ENCODE data around the gene LZTR1.

DNA sequence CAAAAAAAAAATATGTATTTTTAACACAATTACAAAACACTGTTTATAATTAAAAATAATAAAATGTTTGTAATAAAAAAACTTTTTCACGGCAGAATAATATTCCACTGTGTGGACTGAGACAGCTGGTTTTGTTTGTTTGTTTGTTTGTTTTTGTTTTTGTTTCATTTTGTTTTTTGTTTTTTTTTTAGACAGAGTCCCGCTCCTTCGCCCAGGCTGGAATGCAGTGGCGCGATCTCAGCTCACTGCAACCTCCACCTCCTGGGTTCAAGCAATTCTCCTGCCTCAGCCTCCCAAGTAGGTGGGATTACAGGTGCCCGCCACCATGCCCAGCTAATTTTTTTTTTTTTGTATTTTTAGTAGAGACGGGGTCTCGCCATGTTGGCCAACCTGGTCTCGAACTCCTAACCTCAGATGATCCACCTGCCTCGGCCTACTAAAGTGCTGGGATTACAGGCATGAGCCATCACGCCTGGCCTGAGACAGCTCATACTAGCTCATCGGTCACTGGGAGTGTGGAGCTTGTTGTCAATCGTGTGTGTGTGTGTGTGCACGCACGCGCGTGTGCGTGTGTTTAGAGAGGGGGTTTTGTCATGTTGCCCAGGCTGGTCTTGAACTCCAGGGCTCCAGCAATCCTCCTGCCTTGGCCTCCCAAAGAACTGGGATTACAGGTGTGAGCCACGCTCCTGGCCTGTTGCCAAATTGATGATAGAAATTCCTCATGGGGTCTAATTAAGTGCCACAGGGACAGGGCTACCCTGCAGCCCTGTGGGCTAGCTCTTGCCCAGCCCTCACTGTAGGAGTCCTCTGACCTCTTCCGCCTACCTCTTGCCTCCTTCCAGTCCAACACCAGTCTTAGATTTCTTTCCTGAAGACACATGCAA, 22.3 kb upstream of the LZTR1 start:
- TF ChIP-seq, protein P1, sequence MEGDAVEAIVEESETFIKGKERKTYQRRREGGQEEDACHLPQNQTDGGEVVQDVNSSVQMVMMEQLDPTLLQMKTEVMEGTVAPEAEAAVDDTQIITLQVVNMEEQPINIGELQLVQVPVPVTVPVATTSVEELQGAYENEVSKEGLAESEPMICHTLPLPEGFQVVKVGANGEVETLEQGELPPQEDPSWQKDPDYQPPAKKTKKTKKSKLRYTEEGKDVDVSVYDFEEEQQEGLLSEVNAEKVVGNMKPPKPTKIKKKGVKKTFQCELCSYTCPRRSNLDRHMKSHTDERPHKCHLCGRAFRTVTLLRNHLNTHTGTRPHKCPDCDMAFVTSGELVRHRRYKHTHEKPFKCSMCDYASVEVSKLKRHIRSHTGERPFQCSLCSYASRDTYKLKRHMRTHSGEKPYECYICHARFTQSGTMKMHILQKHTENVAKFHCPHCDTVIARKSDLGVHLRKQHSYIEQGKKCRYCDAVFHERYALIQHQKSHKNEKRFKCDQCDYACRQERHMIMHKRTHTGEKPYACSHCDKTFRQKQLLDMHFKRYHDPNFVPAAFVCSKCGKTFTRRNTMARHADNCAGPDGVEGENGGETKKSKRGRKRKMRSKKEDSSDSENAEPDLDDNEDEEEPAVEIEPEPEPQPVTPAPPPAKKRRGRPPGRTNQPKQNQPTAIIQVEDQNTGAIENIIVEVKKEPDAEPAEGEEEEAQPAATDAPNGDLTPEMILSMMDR (IDR thresholded peaks at IDR 0.05; ENCODE audit: low read depth, low read length, missing input control) = no peak
- TF ChIP-seq SP1 (IDR thresholded peaks at IDR 0.05) (no peak), TAF1 (conservative IDR thresholded peaks at IDR 0.05) (no peak), HNF4G (IDR thresholded peaks at IDR 0.05) (no peak), FOXA1 (IDR thresholded peaks at IDR 0.05) (no peak), RAD21 (IDR thresholded peaks at IDR 0.05) (no peak), GABPA (IDR thresholded peaks at IDR 0.05 in 1 of 2, conservative IDR thresholded peaks at IDR 0.05 in 1 of 2) (no peak), RXRA (IDR thresholded peaks at IDR 0.05) (no peak), YY1 (IDR thresholded peaks at IDR 0.05) (no peak)
- TF ChIP-seq, protein P2, sequence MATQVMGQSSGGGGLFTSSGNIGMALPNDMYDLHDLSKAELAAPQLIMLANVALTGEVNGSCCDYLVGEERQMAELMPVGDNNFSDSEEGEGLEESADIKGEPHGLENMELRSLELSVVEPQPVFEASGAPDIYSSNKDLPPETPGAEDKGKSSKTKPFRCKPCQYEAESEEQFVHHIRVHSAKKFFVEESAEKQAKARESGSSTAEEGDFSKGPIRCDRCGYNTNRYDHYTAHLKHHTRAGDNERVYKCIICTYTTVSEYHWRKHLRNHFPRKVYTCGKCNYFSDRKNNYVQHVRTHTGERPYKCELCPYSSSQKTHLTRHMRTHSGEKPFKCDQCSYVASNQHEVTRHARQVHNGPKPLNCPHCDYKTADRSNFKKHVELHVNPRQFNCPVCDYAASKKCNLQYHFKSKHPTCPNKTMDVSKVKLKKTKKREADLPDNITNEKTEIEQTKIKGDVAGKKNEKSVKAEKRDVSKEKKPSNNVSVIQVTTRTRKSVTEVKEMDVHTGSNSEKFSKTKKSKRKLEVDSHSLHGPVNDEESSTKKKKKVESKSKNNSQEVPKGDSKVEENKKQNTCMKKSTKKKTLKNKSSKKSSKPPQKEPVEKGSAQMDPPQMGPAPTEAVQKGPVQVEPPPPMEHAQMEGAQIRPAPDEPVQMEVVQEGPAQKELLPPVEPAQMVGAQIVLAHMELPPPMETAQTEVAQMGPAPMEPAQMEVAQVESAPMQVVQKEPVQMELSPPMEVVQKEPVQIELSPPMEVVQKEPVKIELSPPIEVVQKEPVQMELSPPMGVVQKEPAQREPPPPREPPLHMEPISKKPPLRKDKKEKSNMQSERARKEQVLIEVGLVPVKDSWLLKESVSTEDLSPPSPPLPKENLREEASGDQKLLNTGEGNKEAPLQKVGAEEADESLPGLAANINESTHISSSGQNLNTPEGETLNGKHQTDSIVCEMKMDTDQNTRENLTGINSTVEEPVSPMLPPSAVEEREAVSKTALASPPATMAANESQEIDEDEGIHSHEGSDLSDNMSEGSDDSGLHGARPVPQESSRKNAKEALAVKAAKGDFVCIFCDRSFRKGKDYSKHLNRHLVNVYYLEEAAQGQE (IDR thresholded peaks at IDR 0.05) = no peak
- TF ChIP-seq, protein P3, sequence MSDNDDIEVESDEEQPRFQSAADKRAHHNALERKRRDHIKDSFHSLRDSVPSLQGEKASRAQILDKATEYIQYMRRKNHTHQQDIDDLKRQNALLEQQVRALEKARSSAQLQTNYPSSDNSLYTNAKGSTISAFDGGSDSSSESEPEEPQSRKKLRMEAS (IDR thresholded peaks at IDR 0.05) = no peak
- TF ChIP-seq, protein P4, sequence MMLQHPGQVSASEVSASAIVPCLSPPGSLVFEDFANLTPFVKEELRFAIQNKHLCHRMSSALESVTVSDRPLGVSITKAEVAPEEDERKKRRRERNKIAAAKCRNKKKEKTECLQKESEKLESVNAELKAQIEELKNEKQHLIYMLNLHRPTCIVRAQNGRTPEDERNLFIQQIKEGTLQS (IDR thresholded peaks at IDR 0.05) = no peak

All from liver (tissue), 3 donors.